Mesothelial cell of epicardium (in vitro differentiated cells): ENCODE data around the gene CRYGB. TPM values are rescaled to one million over a fixed set of nuclear protein-coding genes. Genes with fewer than 3 reads are reported as not detected.
"Not testable (repeated sequence)": the region's sequence is repeated elsewhere in the genome, so short reads cannot be mapped to it uniquely, and the experiment has no call there.

ENCODE experiments used
- DNase-seq, 2 experiments: peaks; one replicate each; pipeline ENCODE4 v3.0.0; 2021; ENCODE audit warnings: low spot score in 2 of 2; ENCODE audit not compliant: unreplicated experiment in 2 of 2
- H3K27ac Mint-ChIP-seq: 2 replicates; pipeline ENCODE4 v1.8.0; 2021; ENCODE audit warnings: mixed read lengths
- H3K27me3 Mint-ChIP-seq: 2 replicates; pipeline ENCODE4 v1.8.0; 2021; ENCODE audit warnings: low read depth, mixed read lengths
- H3K36me3 Mint-ChIP-seq: 2 replicates; pipeline ENCODE4 v1.8.0; 2021; ENCODE audit warnings: mixed read lengths
- H3K4me1 Mint-ChIP-seq: 2 replicates; pipeline ENCODE4 v1.8.0; 2021; ENCODE audit warnings: mixed read lengths
- H3K4me3 Mint-ChIP-seq: 2 replicates; pipeline ENCODE4 v1.8.0; 2021; ENCODE audit warnings: mild to moderate bottlenecking, moderate library complexity, mixed read lengths
- H3K9me3 Mint-ChIP-seq: 2 replicates; pipeline ENCODE4 v1.8.0; 2021; ENCODE audit warnings: mixed read lengths
- total RNA-seq: library from RNA; stranded (reverse); gene quantifications from 3 replicates; pipeline ENCODE4 v1.2.1, GENCODE V29; 2021
- TF ChIP-seq, protein P1 (sequence below): fragments of 200-600 bp; sonication (generic); IDR thresholded peaks from one replicate; pipeline ENCODE4 v1.5.0; 2021; ENCODE audit warnings: antibody characterized with exemption; ENCODE audit not compliant: unreplicated experiment

The CRYGB gene
- total RNA-seq, 1 donor from 2014 or later = not detected

- Mint-ChIP-seq H3K36me3 (no peaks in the 10 kb centered on the region), H3K27me3 (peaks cover 2% of the 10 kb centered on the region), H3K4me1 (peaks cover 20% of the 10 kb centered on the region), H3K9me3 (peaks cover 7% of the 10 kb centered on the region), H3K27ac (peak overlapping the region; percentile 13), H3K4me3 (no peak overlapping the region)
- no peak for DNase-seq
- TF ChIP-seq, protein P1, sequence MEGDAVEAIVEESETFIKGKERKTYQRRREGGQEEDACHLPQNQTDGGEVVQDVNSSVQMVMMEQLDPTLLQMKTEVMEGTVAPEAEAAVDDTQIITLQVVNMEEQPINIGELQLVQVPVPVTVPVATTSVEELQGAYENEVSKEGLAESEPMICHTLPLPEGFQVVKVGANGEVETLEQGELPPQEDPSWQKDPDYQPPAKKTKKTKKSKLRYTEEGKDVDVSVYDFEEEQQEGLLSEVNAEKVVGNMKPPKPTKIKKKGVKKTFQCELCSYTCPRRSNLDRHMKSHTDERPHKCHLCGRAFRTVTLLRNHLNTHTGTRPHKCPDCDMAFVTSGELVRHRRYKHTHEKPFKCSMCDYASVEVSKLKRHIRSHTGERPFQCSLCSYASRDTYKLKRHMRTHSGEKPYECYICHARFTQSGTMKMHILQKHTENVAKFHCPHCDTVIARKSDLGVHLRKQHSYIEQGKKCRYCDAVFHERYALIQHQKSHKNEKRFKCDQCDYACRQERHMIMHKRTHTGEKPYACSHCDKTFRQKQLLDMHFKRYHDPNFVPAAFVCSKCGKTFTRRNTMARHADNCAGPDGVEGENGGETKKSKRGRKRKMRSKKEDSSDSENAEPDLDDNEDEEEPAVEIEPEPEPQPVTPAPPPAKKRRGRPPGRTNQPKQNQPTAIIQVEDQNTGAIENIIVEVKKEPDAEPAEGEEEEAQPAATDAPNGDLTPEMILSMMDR = no peak
Measured at GRCh38 chr2:208142240-208142924, 3.6 kb downstream of the CRYGB start.

- Mint-ChIP-seq H3K27ac (no peak overlapping the region), H3K36me3 (no peaks in the 10 kb centered on the region), H3K4me3 (no peak overlapping the region), H3K9me3 (peaks cover 7% of the 10 kb centered on the region), H3K4me1 (peaks cover 42% of the 10 kb centered on the region), H3K27me3 (no peaks in the 10 kb centered on the region)
- DNase-seq = no peak
- TF ChIP-seq, protein P1 = no peak
Measured at GRCh38 chr2:208139447-208139846, 6.5 kb downstream of the CRYGB start.

GRCh38 chr2:208138334-208138733 lies 7.6 kb downstream of the CRYGB start:
- not testable (repeated sequence) for H3K4me3 Mint-ChIP-seq, H3K27ac Mint-ChIP-seq, H3K27me3 Mint-ChIP-seq, H3K9me3 Mint-ChIP-seq, H3K36me3 Mint-ChIP-seq, DNase-seq
- peaks cover 40% of the 10 kb centered on the region for H3K4me1 Mint-ChIP-seq

DNA sequence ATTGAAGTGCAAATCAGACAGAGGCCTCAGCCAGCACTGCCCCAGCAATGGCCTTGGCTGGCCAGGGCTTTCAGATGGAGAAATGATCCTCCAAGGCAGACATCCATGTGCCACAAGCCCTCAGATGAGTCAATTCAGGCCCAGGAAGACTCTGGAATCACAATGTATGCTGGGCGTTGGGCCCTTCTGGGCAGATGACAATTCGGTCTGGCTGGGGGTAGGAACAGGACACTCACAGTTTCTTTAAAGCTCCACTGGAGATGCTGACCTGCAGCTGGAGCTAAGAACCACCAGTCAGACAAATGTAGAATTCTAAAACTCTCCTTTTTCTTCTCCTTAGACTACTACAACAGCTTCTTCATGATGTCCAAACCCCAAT lies 9.3 kb downstream of the CRYGB start:
- peaks cover 27% of the 10 kb centered on the region for H3K4me1 Mint-ChIP-seq
- TF ChIP-seq, protein P1 = no peak
- no peak overlapping the region for H3K4me3 Mint-ChIP-seq
- no peaks in the 10 kb centered on the region for H3K27me3 Mint-ChIP-seq
- no peaks in the 10 kb centered on the region for H3K36me3 Mint-ChIP-seq
- peak overlapping the region; percentile 4 for H3K27ac Mint-ChIP-seq
- peaks cover 7% of the 10 kb centered on the region for H3K9me3 Mint-ChIP-seq
- DNase-seq = no peak

- no peaks in the 10 kb centered on the region for H3K27me3 Mint-ChIP-seq
- peaks cover 28% of the 10 kb centered on the region for H3K4me1 Mint-ChIP-seq
- peak overlapping the region; percentile 4 for H3K27ac Mint-ChIP-seq
- DNase-seq = no peak
- no peak overlapping the region for H3K4me3 Mint-ChIP-seq
- TF ChIP-seq, protein P1 = no peak
- no peaks in the 10 kb centered on the region for H3K36me3 Mint-ChIP-seq
- H3K9me3 Mint-ChIP-seq = peaks cover 7% of the 10 kb centered on the region
Measured at GRCh38 chr2:208135794-208136715, 9.9 kb downstream of the CRYGB start.
